Stimulated activated CD4-positive, alpha-beta T cell treated with anti-CD3 and anti-CD28 coated beads, Interleukin-4, amount 100 ng/mL, for 24 hours (primary cell): ENCODE results near the gene PPP2R2C.

Experiments used
- DNase-seq: peaks from one replicate; pipeline ENCODE4 v3.0.0-alpha.2; 2020

Gene PPP2R2C

GRCh38 chr4:6298852-6299251, 173.6 kb downstream of the PPP2R2C start:
- DNase-seq = no peak

DNA sequence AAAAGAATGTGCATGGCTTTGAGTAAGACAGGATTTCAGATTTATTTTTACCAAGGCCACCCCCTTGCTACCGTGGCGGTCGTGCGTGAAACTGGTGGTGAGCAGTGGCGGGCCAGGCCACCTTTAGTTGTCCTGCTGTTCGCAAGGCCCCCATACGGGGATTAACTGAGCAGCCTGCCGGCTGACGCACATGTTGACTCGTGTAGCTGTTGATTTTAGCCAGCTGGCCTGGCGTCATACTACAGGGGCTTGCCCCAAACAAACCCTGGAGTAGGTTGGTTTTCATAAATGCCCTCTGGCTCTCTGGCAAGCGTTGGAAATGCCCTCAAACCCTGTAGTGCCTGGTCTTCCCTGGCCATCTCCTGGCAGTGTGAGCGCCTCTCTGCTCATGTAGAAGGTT, 174.4 kb downstream of the PPP2R2C start:
- no peak for DNase-seq

DNA sequence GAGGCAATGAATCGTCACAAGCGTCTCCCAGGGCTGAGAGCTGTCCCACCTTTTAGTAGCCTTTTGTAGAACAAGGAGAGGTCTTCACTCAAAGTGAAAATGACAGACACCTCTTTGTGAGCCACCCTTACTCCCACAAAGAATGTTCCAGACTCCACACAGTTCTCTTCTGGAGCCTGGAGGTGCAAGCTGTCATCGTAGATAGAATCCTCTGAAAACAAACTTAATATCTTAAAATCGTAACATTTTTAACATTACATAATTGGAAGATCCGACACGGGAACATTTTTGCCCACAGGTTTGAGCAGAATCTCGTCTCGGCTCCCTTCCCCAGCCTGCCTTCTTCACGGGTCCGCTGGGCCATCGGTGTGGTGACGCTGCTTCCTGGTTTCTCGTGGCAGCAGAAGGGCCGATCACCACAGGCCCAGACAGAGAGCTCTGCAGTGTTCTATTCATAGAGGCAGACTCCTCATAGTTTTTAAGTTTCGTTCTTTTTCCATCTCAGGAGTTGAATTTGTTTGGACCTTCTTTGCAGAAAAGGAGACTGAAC, 175.1 kb downstream of the PPP2R2C start:
- DNase-seq = no peak

DNA sequence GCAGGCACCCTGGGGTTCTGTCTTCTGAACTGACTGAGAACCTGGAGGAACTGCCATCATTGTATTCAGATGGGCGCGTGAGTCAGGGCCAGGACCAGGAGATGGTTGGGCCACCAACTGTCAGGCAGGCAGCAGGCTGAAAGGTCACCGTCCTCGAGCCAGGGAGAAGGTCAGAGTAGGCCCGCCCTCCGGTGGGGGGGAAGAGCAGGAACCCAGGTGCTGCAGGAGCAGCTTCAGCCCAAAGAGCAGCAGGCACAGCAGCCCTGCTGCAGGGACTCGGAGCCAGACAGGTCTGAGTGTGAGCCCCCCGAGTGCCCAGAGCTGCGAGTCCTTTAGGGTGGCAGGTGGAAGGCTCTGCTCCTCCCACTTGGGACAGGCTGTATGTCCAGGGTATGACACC, 176.4 kb downstream of the PPP2R2C start:
- no peak for DNase-seq

DNA sequence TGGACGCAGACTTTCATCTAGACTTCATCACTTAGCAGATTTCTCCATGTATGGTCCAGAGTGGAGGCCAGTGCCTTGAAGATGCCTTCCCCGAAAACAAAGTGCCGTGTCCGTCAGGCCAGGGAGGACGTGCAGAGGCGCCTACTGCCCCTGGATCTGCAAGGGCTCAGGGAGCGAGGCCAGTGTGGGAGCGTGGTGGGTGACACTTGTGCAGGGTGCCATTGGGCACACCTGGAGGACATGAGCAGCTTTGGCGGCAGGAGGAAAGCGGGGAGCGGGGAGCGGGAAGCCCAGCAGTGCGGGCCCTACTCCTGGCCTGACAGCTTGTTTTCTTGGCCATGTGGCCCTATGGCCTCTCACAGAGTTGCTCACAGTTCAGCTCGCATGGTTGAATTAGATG, 176.9 kb downstream of the PPP2R2C start:
- no peak for DNase-seq

- DNase-seq = no peak
Measured at GRCh38 chr4:6294705-6295421, 177.6 kb downstream of the PPP2R2C start.

DNA sequence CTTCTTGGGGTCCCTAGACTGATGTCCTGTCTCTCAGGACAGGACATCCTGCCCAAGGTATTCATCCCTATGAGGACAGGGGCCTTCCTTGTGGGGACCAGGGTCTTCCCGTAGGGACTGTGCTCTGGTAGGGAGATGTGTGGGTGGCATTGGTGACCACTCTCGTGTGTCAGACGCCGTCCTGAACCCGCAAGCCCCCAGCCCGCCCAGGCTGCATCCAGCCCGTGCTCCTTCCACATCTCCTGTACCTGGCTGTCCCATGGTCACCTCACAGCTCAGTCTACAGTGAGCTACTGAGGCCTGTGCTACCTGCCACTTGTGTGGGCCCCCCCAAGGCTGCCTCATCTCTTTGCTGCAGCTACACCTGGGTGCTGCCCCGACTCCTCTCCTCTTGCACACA, 178.8 kb downstream of the PPP2R2C start:
- no peak for DNase-seq

GRCh38 chr4:6293097-6293445, 179.3 kb downstream of the PPP2R2C start:
- DNase-seq = no peak

- DNase-seq = no peak
Measured at GRCh38 chr4:6292376-6293096, 179.9 kb downstream of the PPP2R2C start.

- no peak for DNase-seq
Measured at GRCh38 chr4:6291784-6292297, 180.6 kb downstream of the PPP2R2C start.

GRCh38 chr4:6290769-6291547, 181.5 kb downstream of the PPP2R2C start:
- DNase-seq = no peak

- DNase-seq = no peak
Measured at GRCh38 chr4:6290256-6290655, 182.2 kb downstream of the PPP2R2C start.

DNA sequence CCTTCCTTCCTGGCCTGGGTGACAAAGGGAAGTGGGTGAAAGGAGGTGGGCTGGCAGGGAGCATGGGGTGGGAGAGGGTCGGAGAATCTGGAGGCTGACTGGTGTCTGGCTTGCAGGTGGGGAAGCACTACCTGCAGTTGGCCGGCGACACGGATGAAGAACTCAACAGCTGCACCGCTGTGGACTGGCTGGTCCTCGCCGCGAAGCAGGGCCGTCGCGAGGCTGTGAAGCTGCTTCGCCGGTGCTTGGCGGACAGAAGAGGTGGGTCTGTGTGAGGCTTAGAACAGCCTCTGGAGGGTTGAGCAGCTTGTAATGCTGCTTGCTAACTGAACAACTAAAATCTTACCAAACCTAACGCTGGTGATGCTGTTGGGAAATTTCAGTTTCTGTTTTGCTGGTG, 183.5 kb downstream of the PPP2R2C start:
- DNase-seq = no peak

GRCh38 chr4:6288342-6288741, 184.1 kb downstream of the PPP2R2C start:
- no peak for DNase-seq

GRCh38 chr4:6287017-6287788, 185.2 kb downstream of the PPP2R2C start:
- DNase-seq = no peak

GRCh38 chr4:6283282-6283681, 189.1 kb downstream of the PPP2R2C start:
- DNase-seq = no peak

- DNase-seq = no peak
Measured at GRCh38 chr4:6282314-6282771, 190.1 kb downstream of the PPP2R2C start.

DNA sequence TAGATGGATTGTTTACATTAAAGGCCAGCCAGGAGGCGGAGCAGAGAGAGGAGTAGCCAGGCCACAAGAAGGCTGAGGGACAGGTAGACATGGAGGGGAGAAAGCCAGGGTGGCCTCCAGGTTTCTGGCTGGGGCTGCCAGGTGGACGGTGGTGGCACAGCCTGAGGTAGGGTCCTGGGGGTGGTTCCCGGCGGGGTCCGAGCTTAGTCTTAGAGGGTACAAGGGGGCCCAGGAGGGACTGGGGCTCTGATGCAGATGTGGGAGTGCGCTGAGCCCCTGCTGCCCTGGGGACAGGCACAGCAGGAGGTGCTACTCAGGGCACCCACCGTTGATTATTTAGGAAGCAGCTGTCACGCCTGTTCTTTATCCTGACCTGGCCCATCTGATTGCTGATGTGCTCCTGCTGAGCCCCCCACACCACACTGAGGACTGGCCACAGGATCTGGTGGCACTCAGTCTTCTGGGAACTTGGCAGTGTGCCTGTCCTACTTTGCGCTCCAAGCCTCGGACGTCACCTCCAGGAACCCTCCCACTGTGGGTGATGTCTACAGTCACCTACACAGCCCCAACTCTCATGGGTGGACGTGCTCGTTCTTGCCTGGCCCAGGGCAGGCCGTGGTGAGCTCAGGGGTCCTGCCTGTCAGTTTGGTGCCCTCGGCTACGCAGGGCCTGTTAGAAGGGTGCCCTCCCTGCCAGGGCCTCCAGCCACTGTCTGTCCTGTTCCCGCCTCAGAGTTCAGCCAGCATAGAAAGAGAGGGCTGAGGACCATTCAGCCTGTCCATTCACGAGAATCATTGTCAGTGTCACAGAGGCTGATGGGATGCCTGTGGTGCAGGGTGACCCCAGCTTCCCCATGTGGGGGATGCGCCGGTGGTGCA, 190.7 kb downstream of the PPP2R2C start:
- DNase-seq = no peak

DNA sequence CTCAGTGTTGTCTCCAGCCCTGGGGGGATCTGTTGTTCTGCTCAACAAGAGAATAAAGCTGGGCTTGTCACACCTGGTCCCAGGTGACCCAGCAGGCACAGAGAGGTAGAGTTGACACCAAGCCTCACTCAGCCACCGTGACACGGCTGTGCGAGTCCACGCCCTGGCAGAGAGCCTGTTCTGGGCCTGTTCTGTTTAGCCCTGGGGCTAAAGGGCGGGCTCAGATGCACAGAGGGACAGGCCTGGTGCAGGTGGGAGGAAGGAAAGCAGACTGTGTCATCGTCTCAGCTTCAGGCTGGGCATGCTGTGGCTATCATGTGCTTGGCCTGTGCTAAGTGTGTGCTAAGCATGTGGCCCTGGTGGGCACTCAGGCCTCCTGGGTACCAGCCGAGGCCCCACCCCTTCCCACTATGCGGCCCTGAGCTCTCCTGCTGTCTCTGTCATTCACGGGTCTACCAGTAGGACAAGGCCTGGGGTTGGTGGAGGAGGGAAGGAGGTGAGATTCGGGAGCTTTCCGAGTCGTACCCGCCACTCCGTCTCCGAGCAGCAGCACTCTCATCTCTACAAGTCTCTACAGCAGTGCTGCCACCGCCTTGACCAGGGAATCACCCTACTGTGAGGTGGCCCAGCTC, 191.9 kb downstream of the PPP2R2C start:
- DNase-seq = no peak

- no peak for DNase-seq
Measured at GRCh38 chr4:6279582-6280289, 192.7 kb downstream of the PPP2R2C start.
